A549 (cell line): ENCODE results near the gene ARL3. TPM values are rescaled to one million over a fixed set of nuclear protein-coding genes. Genes with fewer than 3 reads are reported as not detected.

ENCODE experiments used
- ATAC-seq, 2 experiments: fragments of 200-7000 bp in 1 of 2; fragments of >200 bp in 1 of 2; cut with Nextera tagmentation in 1 of 2; cut with Tn5 transposase in 1 of 2; 3 replicates each; pipeline versions ENCODE4 v1.8.0 to v1.9.1; 2018 to 2020; ENCODE audit warnings: mild to moderate bottlenecking in 1 of 2, moderate library complexity in 1 of 2
- CTCF ChIA-PET: fragments of 300-600 bp; sonication (Branson Sonifier 250); formaldehyde crosslinking; extraction: SDS; loops from one replicate; lab custom pipeline; 2021; ENCODE audit warnings: antibody characterized with exemption, inconsistent platforms; lab: Yijun Ruan, JAX
- POLR2A ChIA-PET: fragments of 350-600 bp; formaldehyde crosslinking; extraction: SDS; loops from one replicate; lab custom pipeline; 2021; ENCODE audit warnings: antibody characterized with exemption, inconsistent platforms; lab: Yijun Ruan, JAX
- DNase-seq, 2 experiments: peaks; one replicate each; pipeline versions ENCODE4 v3.0.0 to v3.0.0-alpha.2; 2011 to 2016; ENCODE audit warnings: low read depth in 1 of 2, low spot score in 1 of 2
- FAIRE-seq: peaks from 2 replicates; lab custom pipeline; 2011; peaks lifted over from hg19 to GRCh38; lab: Jason Lieb, UNC
- H3K27ac ChIP-seq, 2 experiments: fragments of >200 bp; sonication (Bioruptor Twin); formaldehyde crosslinking; 3 replicates each; pipeline ENCODE4 v1.5.1; 2016 to 2017
- H3K4me1 ChIP-seq: fragments of >200 bp; sonication (Bioruptor Twin); formaldehyde crosslinking; 3 replicates; pipeline ENCODE4 v1.6.1; 2016
- H3K4me2 ChIP-seq: fragments of >200 bp; sonication (Bioruptor Twin); formaldehyde crosslinking; 3 replicates; pipeline ENCODE4 v1.6.1; 2016
- H3K4me3 ChIP-seq: fragments of >200 bp; sonication (Bioruptor Twin); formaldehyde crosslinking; 3 replicates; pipeline ENCODE4 v1.5.1; 2016
- H3K9me3 ChIP-seq: fragments of >200 bp; sonication (Bioruptor Twin); formaldehyde crosslinking; 3 replicates; pipeline ENCODE4 v1.6.1; 2016
- CEBPB ChIP-seq, 2 experiments: fragments of >200 bp in 1 of 2; sonication (Bioruptor Twin) in 1 of 2; formaldehyde crosslinking in 1 of 2; IDR thresholded peaks; 2 replicates each; pipeline ENCODE4 v1.6.1; 2012 to 2016
- CHD2 ChIP-seq: fragments of 150-350 bp; IDR thresholded peaks from 2 replicates; pipeline ENCODE4 v1.6.1; 2014; ENCODE audit warnings: low read length; ENCODE audit not compliant: partially characterized antibody
- E2F6 ChIP-seq: IDR thresholded peaks from 2 replicates; pipeline ENCODE4 v1.6.1; 2012; ENCODE audit warnings: low read depth, borderline replicate concordance
- EHF ChIP-seq: fragments of 250-450 bp; sonication (Bioruptor Pico); IDR thresholded peaks from 2 replicates; pipeline ENCODE4 v1.5.0; 2020; ENCODE audit warnings: mild to moderate bottlenecking
- EP300 ChIP-seq, 2 experiments: fragments of >200 bp; sonication (Bioruptor Twin); formaldehyde crosslinking; IDR thresholded peaks; 2 replicates in 1 of 2; 3 replicates in 1 of 2; pipeline ENCODE4 v1.6.1; 2016 to 2017
- FOSB ChIP-seq: fragments of 250-450 bp; sonication (Bioruptor Pico); IDR thresholded peaks from 2 replicates; pipeline ENCODE4 v1.5.0; 2020; ENCODE audit warnings: mild to moderate bottlenecking, moderate library complexity
- FOSL2 ChIP-seq, 2 experiments: fragments of 450-650 bp in 1 of 2; fragments of >200 bp in 1 of 2; sonication (Bioruptor Twin) in 1 of 2; formaldehyde crosslinking; IDR thresholded peaks; 2 replicates each; pipeline versions ENCODE4 v1.5.0 to v1.6.1; 2016 to 2020; ENCODE audit warnings: mild to moderate bottlenecking in 1 of 2, moderate library complexity in 1 of 2
- HEYL ChIP-seq: fragments of 250-450 bp; sonication (Bioruptor Pico); IDR thresholded peaks from 2 replicates; pipeline ENCODE4 v1.8.0; 2021; ENCODE audit warnings: mild to moderate bottlenecking, moderate library complexity
- HMGXB4 ChIP-seq: fragments of 250-450 bp; sonication (Bioruptor Pico); IDR thresholded peaks from 2 replicates; pipeline ENCODE4 v1.5.0; 2021; ENCODE audit warnings: mild to moderate bottlenecking, moderate library complexity, borderline replicate concordance
- HOXA7 ChIP-seq: fragments of 250-450 bp; sonication (Bioruptor Pico); IDR thresholded peaks from 2 replicates; pipeline ENCODE4 v1.5.0; 2020; ENCODE audit warnings: mild to moderate bottlenecking, moderate library complexity
- HOXB13 ChIP-seq: fragments of 250-450 bp; sonication (Bioruptor Pico); IDR thresholded peaks from 2 replicates; pipeline ENCODE4 v1.5.0; 2020; ENCODE audit warnings: low read depth, mild to moderate bottlenecking, moderate library complexity
- JUN ChIP-seq, 2 experiments: fragments of >200 bp; sonication (Bioruptor Twin); formaldehyde crosslinking; IDR thresholded peaks; 2 replicates in 1 of 2; 3 replicates in 1 of 2; pipeline ENCODE4 v1.6.1; 2016 to 2017
- JUNB ChIP-seq: fragments of >200 bp; sonication (Bioruptor Twin); formaldehyde crosslinking; IDR thresholded peaks from 2 replicates; pipeline ENCODE4 v1.6.1; 2016
- KDM5A ChIP-seq: fragments of 200-600 bp; sonication (generic); IDR thresholded peaks from 2 replicates; pipeline ENCODE4 v1.6.1; 2016; ENCODE audit warnings: antibody characterized with exemption, mild to moderate bottlenecking
- MAZ ChIP-seq: fragments of 150-350 bp; IDR thresholded peaks from 2 replicates; pipeline ENCODE4 v1.6.1; 2014; ENCODE audit warnings: antibody characterized with exemption, low read depth, low read length, borderline replicate concordance
- PBX3 ChIP-seq: IDR thresholded peaks from 2 replicates; pipeline ENCODE4 v1.6.1; 2012
- PHF8 ChIP-seq: fragments of 200-600 bp; sonication (generic); IDR thresholded peaks from 2 replicates; pipeline ENCODE4 v1.6.1; 2016; ENCODE audit warnings: low read depth, mild to moderate bottlenecking, antibody characterized with exemption, moderate library complexity, borderline replicate concordance
- RAD21 ChIP-seq, 2 experiments: fragments of >200 bp in 1 of 2; sonication (Bioruptor Twin) in 1 of 2; formaldehyde crosslinking in 1 of 2; IDR thresholded peaks in 1 of 2; conservative IDR thresholded peaks in 1 of 2; 2 replicates in 1 of 2; 3 replicates in 1 of 2; pipeline ENCODE4 v1.6.1; 2012 to 2018; ENCODE audit warnings: inconsistent platforms in 1 of 2
- RCOR1 ChIP-seq: fragments of 150-350 bp; IDR thresholded peaks from 2 replicates; pipeline ENCODE4 v1.6.1; 2014; ENCODE audit warnings: antibody characterized with exemption, low read length, low read depth
- RFX5 ChIP-seq: fragments of 450-650 bp; IDR thresholded peaks from 2 replicates; pipeline ENCODE4 v1.7.1; 2014; ENCODE audit warnings: antibody characterized with exemption, mild to moderate bottlenecking, moderate library complexity
- SREBF2 ChIP-seq: fragments of 450-650 bp; IDR thresholded peaks from 2 replicates; pipeline ENCODE4 v1.6.1; 2014; ENCODE audit warnings: mild to moderate bottlenecking, moderate library complexity
- TFCP2L1 ChIP-seq: fragments of 250-450 bp; sonication (Bioruptor Pico); IDR thresholded peaks from 2 replicates; pipeline ENCODE4 v1.5.0; 2021; ENCODE audit warnings: mild to moderate bottlenecking
- TP53 ChIP-seq: fragments of 250-450 bp; sonication (Bioruptor Pico); IDR thresholded peaks from 2 replicates; pipeline ENCODE4 v1.5.0; 2021; ENCODE audit warnings: mild to moderate bottlenecking, moderate library complexity
- ZFP36 ChIP-seq: fragments of 450-650 bp; IDR thresholded peaks from 2 replicates; pipeline ENCODE4 v1.6.1; 2014; ENCODE audit warnings: borderline replicate concordance; ENCODE audit not compliant: partially characterized antibody
- WGBS: methylation state at CpG from one replicate; pipeline ENCODE4 v1.1.6; 2017; ENCODE audit errors: missing lambda C conversion rate; 5-methylcytosine and 5-hydroxymethylcytosine counted together
- polyA plus RNA-seq, 4 experiments: library from polyadenylated mRNA; depleted of rRNA in 3 of 4; stranded (reverse); fragments of >200 nt; fragmentation: RNase III in 1 of 4; extraction: RNeasy Plus Mini Kit Qiagen cat#74134 plus additional on column Dnase treatment in 1 of 4; gene quantifications; 2 replicates in 3 of 4; 3 replicates in 1 of 4; pipeline ENCODE4 v1.2.3, GENCODE V29; 2011 to 2017

The ARL3 gene
- polyA plus RNA-seq, 2 of the 4 experiments (the other 2 are of a cell fraction): 20.2 to 21.3 TPM

- TF ChIP-seq KDM5A (no peak), RAD21 (conservative IDR thresholded peaks at IDR 0.05 in 1 of 2, IDR thresholded peaks at IDR 0.05 in 1 of 2) (no peak), JUN (IDR thresholded peaks at IDR 0.05) (0 out of 5 replicates have a peak, but pooled peaks have one; percentile 47 to 55), TP53 (CRISPR knock-in tag) (no peak), HEYL (no peak), SREBF2 (no peak), TFCP2L1 (0 out of 2 replicates have a peak, but pooled peaks have one; percentile 59), PBX3 (no peak; the same call in 1 of the 2 replicates), HMGXB4 (no peak), EHF (CRISPR knock-in tag) (no peak), CHD2 (peak; percentile 57)
These were observed at the start of gene ARL3 (continued) for GRCh38 chr10:102713814-102714620.

- ChIA-PET CTCF (interaction anchor here (0.6 to 3.0 kb wide), 6 partner anchors 9 to 307 kb away, joined by 3 to 13 read pairs (median 3); no protein-coding TSS in a partner anchor), POLR2A (no interaction called here)
- no peak overlapping the region for H3K4me3 ChIP-seq
- TF ChIP-seq EP300 (IDR thresholded peaks at IDR 0.05) (no peak), HOXA7 (CRISPR knock-in tag) (no peak), PBX3 (no peak), FOSL2 (IDR thresholded peaks at IDR 0.05) (no peak), FOSL2 (CRISPR knock-in tag; IDR thresholded peaks at IDR 0.05) (no peak), RCOR1 (no peak), PHF8 (no peak)
- DNase-seq: no peak
- no peak for ATAC-seq
- no peaks in the 10 kb centered on the region for H3K9me3 ChIP-seq
- 91% methylated on average over 7 of the region's 7 CpGs for WGBS
- H3K4me2 ChIP-seq: no peak overlapping the region
- H3K4me1 ChIP-seq: peaks cover 16% of the 10 kb centered on the region; the same call in 2 of the 3 replicates
- no peak for FAIRE-seq
- no peak overlapping the region for H3K27ac ChIP-seq
These were observed 48.9 kb upstream of the ARL3 start for GRCh38 chr10:102763037-102763607.

GRCh38 chr10:102762401-102763015 is 48.3 kb upstream of the ARL3 start:
- ChIA-PET POLR2A (no interaction called here), CTCF (interaction anchor here (0.9 to 3.0 kb wide), 4 partner anchors 9 to 308 kb away, joined by 3 to 13 read pairs (median 3); no protein-coding TSS in a partner anchor)
- 84% methylated on average over 7 of the region's 7 CpGs for WGBS
- H3K4me2 ChIP-seq: no peak overlapping the region
- H3K4me3 ChIP-seq: no peak overlapping the region
- FAIRE-seq (no peak), DNase-seq (no peak), ATAC-seq (no peak)
- no peaks in the 10 kb centered on the region for H3K9me3 ChIP-seq
- peaks cover 16% of the 10 kb centered on the region; the same call in 2 of the 3 replicates for H3K4me1 ChIP-seq
- no peak overlapping the region for H3K27ac ChIP-seq
- no peak for TF ChIP-seq TFCP2L1
- no peak for TF ChIP-seq HOXB13 (CRISPR knock-in tag)
- TF ChIP-seq JUNB: no peak
- TF ChIP-seq FOSB (CRISPR knock-in tag): no peak
- TF ChIP-seq RFX5: no peak
- TF ChIP-seq MAZ: no peak
- TF ChIP-seq SREBF2: no peak
- no peak for TF ChIP-seq ZFP36
- TF ChIP-seq CEBPB (IDR thresholded peaks at IDR 0.05): no peak
- TF ChIP-seq KDM5A: no peak
- TF ChIP-seq E2F6: no peak
